ENCODE data around the gene MCM6. TPM values are rescaled to one million over a fixed set of nuclear protein-coding genes. Genes with fewer than 3 reads are reported as not detected.

Gene MCM6
- total RNA-seq, 4 donors from 2014 or later, result 0.37 to 7.9 (median 3.7) TPM

- in situ Hi-C loops (cut with MboI; ENCODE audit: low pct_ligation_motif_present in 1 of 4, low pct_unique_long_range_greater_than_20kb in 1 of 4, low sequenced_read_pairs in 3 of 4) (no loop called here), intact Hi-C loops (cut with DNase I; ENCODE audit: low total_unique reads) (no loop called here)
- Histone ChIP-seq H3K27me3 (no peaks in the 10 kb centered on the region), H3K36me3 (peaks cover 0 to 31% (median 11%) of the 10 kb centered on the region in 4 donors), H3K4me3 (no peak overlapping the region), H3K4me1 (no peaks in the 10 kb centered on the region), H3K27ac (no peak overlapping the region), H3K9me3 (no peaks in the 10 kb centered on the region)
- 70 to 86% methylated on average over 3 of the region's 3 CpGs for WGBS, 2 donors (ENCODE audit: low coverage in 1 of 2)
- DNase-seq, result no peak
- TF ChIP-seq EP300 (IDR thresholded peaks at IDR 0.05; ENCODE audit: low read depth) (no peak), CTCF (IDR thresholded peaks at IDR 0.05) (no peak), POLR2AphosphoS5 (IDR thresholded peaks at IDR 0.05) (no peak), POLR2A (IDR thresholded peaks at IDR 0.05) (no peak)
These were observed 27.4 kb upstream of the MCM6 start for GRCh38 chr2:135903650-135904049.

GRCh38 chr2:135899567-135899966, 23.3 kb upstream of the MCM6 start:
- intact Hi-C loops (cut with DNase I; ENCODE audit: low total_unique reads), result no loop called here
- no peaks in the 10 kb centered on the region for H3K4me1 ChIP-seq
- no peak overlapping the region for H3K27ac ChIP-seq
- no peak for DNase-seq
- no peaks in the 10 kb centered on the region for H3K9me3 ChIP-seq
- no peaks in the 10 kb centered on the region for H3K27me3 ChIP-seq
- H3K4me3 ChIP-seq, result no peak overlapping the region
- 82 to 84% methylated on average over 3 to 4 of the region's 4 CpGs for WGBS, 2 donors (ENCODE audit: low coverage in 1 of 2)
- H3K36me3 ChIP-seq, result no peaks in the 10 kb centered on the region
- in situ Hi-C loops (cut with MboI; ENCODE audit: low pct_ligation_motif_present in 1 of 4, low pct_unique_long_range_greater_than_20kb in 1 of 4, low sequenced_read_pairs in 3 of 4), result no loop called here
- no peak for TF ChIP-seq POLR2A (IDR thresholded peaks at IDR 0.05)
- TF ChIP-seq POLR2AphosphoS5 (IDR thresholded peaks at IDR 0.05), result no peak

DNA sequence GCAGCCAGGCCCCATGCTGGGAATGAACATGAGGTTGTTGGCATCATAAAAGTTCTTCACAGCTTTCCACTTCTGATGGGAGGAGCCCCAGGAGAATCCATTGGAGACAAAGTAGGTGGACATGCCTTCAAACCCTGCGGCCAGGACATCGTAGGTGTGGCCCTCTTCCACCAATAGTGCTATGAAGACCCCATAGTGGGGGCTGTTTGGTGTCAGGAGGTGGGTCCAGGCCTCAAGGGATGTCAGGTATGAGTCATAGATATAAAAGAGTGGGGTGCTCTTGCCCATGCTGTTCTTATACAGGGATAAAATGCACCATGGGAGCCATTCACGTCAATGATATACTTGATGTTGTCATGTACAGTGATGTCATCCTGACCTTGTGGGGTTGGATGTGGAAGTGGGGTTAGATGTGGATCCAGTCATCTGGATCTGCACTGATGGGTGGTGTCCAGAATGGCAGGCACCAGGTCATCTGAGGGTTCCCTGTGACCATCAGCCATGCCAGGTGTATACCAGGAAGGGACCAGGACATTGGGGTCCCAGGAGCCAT, 22.1 kb upstream of the MCM6 start:
- 96 to 100% methylated on average over 1 to 3 of the region's 3 CpGs for WGBS, 2 donors (ENCODE audit: low coverage in 1 of 2)
- H3K4me1 ChIP-seq, result no peaks in the 10 kb centered on the region
- H3K27ac ChIP-seq, result no peak overlapping the region
- no peaks in the 10 kb centered on the region for H3K36me3 ChIP-seq
- in situ Hi-C loops (cut with MboI; ENCODE audit: low pct_ligation_motif_present in 1 of 4, low pct_unique_long_range_greater_than_20kb in 1 of 4, low sequenced_read_pairs in 3 of 4) (no loop called here), intact Hi-C loops (cut with DNase I; ENCODE audit: low total_unique reads) (no loop called here)
- H3K9me3 ChIP-seq, result no peaks in the 10 kb centered on the region
- no peaks in the 10 kb centered on the region for H3K27me3 ChIP-seq
- TF ChIP-seq EP300 (IDR thresholded peaks at IDR 0.05; ENCODE audit: low read depth), result no peak
- TF ChIP-seq POLR2A (IDR thresholded peaks at IDR 0.05), result no peak
- TF ChIP-seq POLR2AphosphoS5 (IDR thresholded peaks at IDR 0.05), result no peak
- TF ChIP-seq CTCF (IDR thresholded peaks at IDR 0.05), result no peak
- no peak overlapping the region for H3K4me3 ChIP-seq
- no peak for DNase-seq

DNA sequence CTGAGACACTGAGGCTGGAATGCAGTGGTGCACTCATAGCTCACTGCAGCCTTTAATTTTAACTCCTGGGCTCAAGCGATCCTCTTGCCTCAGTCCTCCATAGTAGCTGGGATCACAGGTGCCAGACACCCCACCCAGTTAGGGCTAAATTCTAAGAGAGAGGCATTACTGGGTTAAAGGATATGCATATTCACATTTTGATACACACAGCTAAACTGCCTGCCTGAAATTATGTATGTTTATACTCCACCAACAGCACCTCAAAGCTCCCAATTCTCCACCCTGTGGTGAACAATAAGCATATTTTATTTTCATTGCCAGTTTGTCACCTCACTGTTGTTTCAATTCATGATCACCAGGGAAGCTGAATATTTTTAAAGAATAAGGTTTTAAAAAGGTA, 18.7 kb upstream of the MCM6 start:
- no peak for DNase-seq
- in situ Hi-C loops (cut with MboI; ENCODE audit: low pct_ligation_motif_present in 1 of 4, low pct_unique_long_range_greater_than_20kb in 1 of 4, low sequenced_read_pairs in 3 of 4), result no loop called here
- TF ChIP-seq POLR2A (IDR thresholded peaks at IDR 0.05), result no peak
- no peak for TF ChIP-seq POLR2AphosphoS5 (IDR thresholded peaks at IDR 0.05)
- TF ChIP-seq CTCF (IDR thresholded peaks at IDR 0.05), result no peak
- TF ChIP-seq EP300 (IDR thresholded peaks at IDR 0.05; ENCODE audit: low read depth), result no peak
- no peak overlapping the region for H3K27ac ChIP-seq
- no peaks in the 10 kb centered on the region for H3K9me3 ChIP-seq
- H3K4me1 ChIP-seq, result no peaks in the 10 kb centered on the region
- H3K27me3 ChIP-seq, result no peaks in the 10 kb centered on the region
- no peaks in the 10 kb centered on the region for H3K36me3 ChIP-seq
- H3K4me3 ChIP-seq, result no peak overlapping the region
- WGBS, 2 donors (ENCODE audit: low coverage in 1 of 2), result 93 to 100% methylated on average over 1 of the region's 1 CpG
- intact Hi-C loops (cut with DNase I; ENCODE audit: low total_unique reads), result no loop called here

- intact Hi-C loops (cut with DNase I; ENCODE audit: low total_unique reads), result no loop called here
- H3K4me1 ChIP-seq, result no peaks in the 10 kb centered on the region
- H3K27ac ChIP-seq, result no peak overlapping the region
- TF ChIP-seq POLR2AphosphoS5 (IDR thresholded peaks at IDR 0.05) (no peak), POLR2A (IDR thresholded peaks at IDR 0.05) (no peak), EP300 (IDR thresholded peaks at IDR 0.05; ENCODE audit: low read depth) (no peak), CTCF (IDR thresholded peaks at IDR 0.05) (no peak)
- H3K27me3 ChIP-seq, result no peaks in the 10 kb centered on the region
- H3K4me3 ChIP-seq, result no peak overlapping the region
- in situ Hi-C loops (cut with MboI; ENCODE audit: low pct_ligation_motif_present in 1 of 4, low pct_unique_long_range_greater_than_20kb in 1 of 4, low sequenced_read_pairs in 3 of 4), result no loop called here
- DNase-seq, result no peak
- WGBS, 2 donors (ENCODE audit: low coverage in 1 of 2), result 76 to 89% methylated on average over 2 of the region's 2 CpGs
- no peaks in the 10 kb centered on the region for H3K36me3 ChIP-seq
- no peaks in the 10 kb centered on the region for H3K9me3 ChIP-seq
These were observed 17.1 kb upstream of the MCM6 start for GRCh38 chr2:135893374-135893794.
